OCI-LY1 (cell line): ENCODE measurements around the gene SPOPL.

Source experiments
- H2AFZ ChIP-seq: fragments of 200-600 bp; sonication (generic), shearing (Covaris generic); 2 replicates; pipeline ENCODE4 v1.6.0; 2014; ENCODE audit warnings: antibody characterized with exemption, mild to moderate bottlenecking, low read length
- H3F3A ChIP-seq: fragments of 200-600 bp; sonication (generic), shearing (Covaris generic); 2 replicates; pipeline ENCODE4 v1.6.0; 2014; ENCODE audit warnings: mild to moderate bottlenecking, antibody characterized with exemption, low read length, moderate library complexity; ENCODE audit not compliant: insufficient read depth
- H3K27ac ChIP-seq: fragments of 200-600 bp; sonication (generic); 2 replicates; pipeline ENCODE4 v1.5.1; 2014; ENCODE audit warnings: low read length, mixed run types, mild to moderate bottlenecking, low read depth; ENCODE audit not compliant: poor library complexity, severe bottlenecking
- H3K27me3 ChIP-seq: fragments of 200-600 bp; sonication (generic); 2 replicates; pipeline ENCODE4 v1.6.0; 2014; ENCODE audit warnings: antibody characterized with exemption, mild to moderate bottlenecking, low read length, moderate library complexity; ENCODE audit not compliant: insufficient read depth
- H3K36me3 ChIP-seq: fragments of 200-600 bp; sonication (generic); 2 replicates; pipeline ENCODE4 v1.6.1; 2014; ENCODE audit warnings: mild to moderate bottlenecking, antibody characterized with exemption, low read length, moderate library complexity, mixed read lengths; ENCODE audit not compliant: insufficient read depth
- H3K4me1 ChIP-seq: fragments of 200-600 bp; sonication (generic); 2 replicates; pipeline ENCODE4 v1.5.1; 2014; ENCODE audit warnings: mild to moderate bottlenecking, low read length, moderate library complexity; ENCODE audit not compliant: insufficient read depth, severe bottlenecking
- H3K4me2 ChIP-seq: fragments of 200-600 bp; sonication (generic), shearing (Covaris generic); 2 replicates; pipeline ENCODE4 v1.6.1; 2014; ENCODE audit warnings: low read length
- H3K4me3 ChIP-seq: fragments of 200-600 bp; sonication (generic); 2 replicates; pipeline ENCODE4 v1.5.1; 2014; ENCODE audit warnings: low read length, low read depth, mild to moderate bottlenecking, mixed read lengths; ENCODE audit not compliant: poor library complexity, severe bottlenecking
- H3K79me2 ChIP-seq: fragments of 200-600 bp; shearing (Covaris generic); 2 replicates; pipeline ENCODE4 v1.6.1; 2016; ENCODE audit warnings: mixed run types, low read length, mixed read lengths; ENCODE audit not compliant: insufficient read depth
- H3K9ac ChIP-seq: fragments of 200-600 bp; sonication (generic), shearing (Covaris generic); 2 replicates; pipeline ENCODE4 v1.6.1; 2014; ENCODE audit warnings: mild to moderate bottlenecking, low read length, mixed read lengths
- H3K9me2 ChIP-seq: fragments of 200-600 bp; sonication (generic), shearing (Covaris generic); 2 replicates; pipeline ENCODE4 v1.6.1; 2014; ENCODE audit warnings: low read depth, mild to moderate bottlenecking, low read length, mixed read lengths
- H3K9me3 ChIP-seq: fragments of 200-600 bp; shearing (Covaris generic); 2 replicates; pipeline ENCODE4 v1.6.1; 2014; ENCODE audit warnings: low read length, mixed read lengths
- H4K20me1 ChIP-seq: fragments of 200-600 bp; sonication (generic), shearing (Covaris generic); 2 replicates; pipeline ENCODE4 v1.6.0; 2016; ENCODE audit warnings: mild to moderate bottlenecking, low read length; ENCODE audit not compliant: insufficient read depth
- EZH2 ChIP-seq: fragments of 200-600 bp; sonication (generic), shearing (Covaris generic); IDR thresholded peaks from 2 replicates; pipeline ENCODE4 v1.8.0; 2017; ENCODE audit warnings: borderline replicate concordance, mixed run types, mild to moderate bottlenecking, antibody characterized with exemption, low read length, moderate library complexity, mixed read lengths
- TF ChIP-seq, protein P1 (sequence below): fragments of 200-600 bp; sonication (generic), shearing (Covaris generic); IDR thresholded peaks from 2 replicates; pipeline ENCODE4 v1.5.1; 2017; ENCODE audit warnings: mild to moderate bottlenecking, antibody characterized with exemption, low read length, moderate library complexity, mixed read lengths

The SPOPL gene

GRCh38 chr2:138496096-138496651 is 5.4 kb upstream of the SPOPL start:
- TF ChIP-seq, protein P1, sequence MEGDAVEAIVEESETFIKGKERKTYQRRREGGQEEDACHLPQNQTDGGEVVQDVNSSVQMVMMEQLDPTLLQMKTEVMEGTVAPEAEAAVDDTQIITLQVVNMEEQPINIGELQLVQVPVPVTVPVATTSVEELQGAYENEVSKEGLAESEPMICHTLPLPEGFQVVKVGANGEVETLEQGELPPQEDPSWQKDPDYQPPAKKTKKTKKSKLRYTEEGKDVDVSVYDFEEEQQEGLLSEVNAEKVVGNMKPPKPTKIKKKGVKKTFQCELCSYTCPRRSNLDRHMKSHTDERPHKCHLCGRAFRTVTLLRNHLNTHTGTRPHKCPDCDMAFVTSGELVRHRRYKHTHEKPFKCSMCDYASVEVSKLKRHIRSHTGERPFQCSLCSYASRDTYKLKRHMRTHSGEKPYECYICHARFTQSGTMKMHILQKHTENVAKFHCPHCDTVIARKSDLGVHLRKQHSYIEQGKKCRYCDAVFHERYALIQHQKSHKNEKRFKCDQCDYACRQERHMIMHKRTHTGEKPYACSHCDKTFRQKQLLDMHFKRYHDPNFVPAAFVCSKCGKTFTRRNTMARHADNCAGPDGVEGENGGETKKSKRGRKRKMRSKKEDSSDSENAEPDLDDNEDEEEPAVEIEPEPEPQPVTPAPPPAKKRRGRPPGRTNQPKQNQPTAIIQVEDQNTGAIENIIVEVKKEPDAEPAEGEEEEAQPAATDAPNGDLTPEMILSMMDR: no peak
- TF ChIP-seq EZH2: no peak
- Histone ChIP-seq H3K27me3 (no peaks in the 10 kb centered on the region), H3K36me3 (no peaks in the 10 kb centered on the region), H3K4me2 (no peak overlapping the region), H3K9me3 (no peaks in the 10 kb centered on the region), H3F3A (no peaks in the 10 kb centered on the region), H4K20me1 (no peaks in the 10 kb centered on the region), H3K4me3 (no peak overlapping the region), H3K27ac (no peak overlapping the region), H3K9ac (no peak overlapping the region), H3K4me1 (peaks cover 9% of the 10 kb centered on the region), H3K9me2 (no peaks in the 10 kb centered on the region), H2AFZ (no peak overlapping the region), H3K79me2 (no peaks in the 10 kb centered on the region)

DNA sequence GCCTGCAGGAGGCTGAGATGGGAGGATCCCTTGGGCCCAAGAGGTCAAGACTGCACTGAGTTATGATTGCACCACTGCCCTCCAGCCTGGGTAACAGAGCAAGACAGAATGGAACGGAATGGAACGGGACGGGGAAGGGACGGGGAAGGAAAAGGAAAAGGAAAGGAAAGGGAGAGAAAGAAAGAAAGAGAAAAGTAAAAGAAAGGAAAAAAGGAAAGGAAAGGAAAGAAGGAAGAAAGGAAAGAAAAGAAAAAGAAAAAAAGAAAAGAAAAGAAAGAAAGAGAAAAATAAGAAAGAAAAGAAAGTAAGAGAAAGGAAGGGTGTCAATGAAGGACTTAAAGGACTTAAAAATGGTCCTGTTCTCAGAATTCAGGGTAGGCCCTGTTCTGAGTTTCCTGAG is 4.3 kb upstream of the SPOPL start:
- Histone ChIP-seq H3K9ac (no peak overlapping the region), H3K27ac (no peak overlapping the region), H3K9me3 (no peaks in the 10 kb centered on the region), H4K20me1 (no peaks in the 10 kb centered on the region), H3K9me2 (no peaks in the 10 kb centered on the region), H3K27me3 (no peaks in the 10 kb centered on the region), H3F3A (no peaks in the 10 kb centered on the region), H2AFZ (no peak overlapping the region), H3K36me3 (no peaks in the 10 kb centered on the region), H3K4me2 (no peak overlapping the region), H3K4me3 (no peak overlapping the region), H3K79me2 (peaks cover 2% of the 10 kb centered on the region), H3K4me1 (peaks cover 11% of the 10 kb centered on the region)
- TF ChIP-seq, protein P1: no peak
- no peak for TF ChIP-seq EZH2

- Histone ChIP-seq H2AFZ (no peak overlapping the region), H3K27ac (no peak overlapping the region), H3K4me3 (no peak overlapping the region), H3K4me2 (no peak overlapping the region), H3K9me2 (no peaks in the 10 kb centered on the region), H3K27me3 (no peaks in the 10 kb centered on the region), H4K20me1 (no peaks in the 10 kb centered on the region), H3K79me2 (peaks cover 24% of the 10 kb centered on the region), H3K9ac (no peak overlapping the region), H3K9me3 (no peaks in the 10 kb centered on the region), H3K4me1 (peaks cover 29% of the 10 kb centered on the region), H3F3A (0 out of 2 replicates have a peak, but pooled peaks cover 7% of the 10 kb centered on the region), H3K36me3 (no peaks in the 10 kb centered on the region)
- TF ChIP-seq, protein P1: no peak
- TF ChIP-seq EZH2: no peak
Observed at GRCh38 chr2:138499684-138500083, 1.9 kb upstream of the SPOPL start.
